GM21723 (cell line): ENCODE results near the gene CAMSAP2.

Experiments
- ATAC-seq: cut with Tn5 transposase; IDR thresholded peaks from one replicate; pipeline ENCODE4 v1.9.1; 2021; ENCODE audit warnings: mild to moderate bottlenecking, moderate library complexity; ENCODE audit not compliant: unreplicated experiment

CAMSAP2 gene

GRCh38 chr1:200874694-200875093 is 136.0 kb downstream of the CAMSAP2 start:
- ATAC-seq, result no peak

- ATAC-seq, result no peak
These were observed 136.7 kb downstream of the CAMSAP2 start for GRCh38 chr1:200875416-200875815.

DNA sequence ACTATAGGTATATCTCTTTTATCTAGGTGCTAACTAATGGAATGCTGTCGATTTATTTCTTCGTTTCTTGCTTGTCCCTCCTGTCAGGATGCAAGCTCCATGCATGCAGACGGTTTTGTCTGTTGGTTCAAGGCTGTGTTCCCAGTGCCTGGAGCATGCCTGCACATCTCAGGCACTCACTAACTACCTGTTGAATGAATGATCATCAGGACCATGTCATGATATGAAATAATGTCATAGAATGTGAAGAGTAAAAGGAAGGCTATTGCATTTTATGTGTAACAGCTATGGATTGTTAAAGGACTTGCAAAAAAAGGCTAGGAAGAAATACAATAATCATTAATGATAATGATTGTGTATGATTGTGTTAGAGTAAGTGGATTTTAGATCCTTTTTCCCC is 138.3 kb downstream of the CAMSAP2 start:
- ATAC-seq, result no peak

- peak; percentile 55 for ATAC-seq
These were observed 139.3 kb downstream of the CAMSAP2 start for GRCh38 chr1:200877839-200878551.

DNA sequence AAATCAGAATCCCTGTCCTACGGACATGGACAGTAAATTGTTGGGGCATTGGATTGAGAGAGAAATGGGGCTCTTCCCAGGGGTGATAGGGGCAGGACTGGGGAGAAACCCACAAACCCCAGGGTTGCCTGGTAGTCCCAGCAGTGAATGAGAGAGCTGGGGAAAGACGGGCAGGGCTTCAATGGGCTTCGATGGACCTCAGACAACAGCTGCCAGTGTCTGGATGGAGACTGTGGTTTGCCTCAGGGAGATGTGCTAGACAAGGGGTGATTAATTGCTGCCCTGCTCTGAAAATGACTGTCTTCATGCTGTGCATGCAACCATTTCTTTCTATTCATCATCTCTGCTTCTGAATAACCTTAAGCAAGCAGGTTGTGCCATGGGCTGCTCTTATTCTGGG is 141.5 kb downstream of the CAMSAP2 start:
- ATAC-seq, result peak; percentile 48

GRCh38 chr1:200883118-200883517 is 144.4 kb downstream of the CAMSAP2 start:
- no peak for ATAC-seq

GRCh38 chr1:200885623-200886402 is 147.1 kb downstream of the CAMSAP2 start:
- no peak for ATAC-seq

DNA sequence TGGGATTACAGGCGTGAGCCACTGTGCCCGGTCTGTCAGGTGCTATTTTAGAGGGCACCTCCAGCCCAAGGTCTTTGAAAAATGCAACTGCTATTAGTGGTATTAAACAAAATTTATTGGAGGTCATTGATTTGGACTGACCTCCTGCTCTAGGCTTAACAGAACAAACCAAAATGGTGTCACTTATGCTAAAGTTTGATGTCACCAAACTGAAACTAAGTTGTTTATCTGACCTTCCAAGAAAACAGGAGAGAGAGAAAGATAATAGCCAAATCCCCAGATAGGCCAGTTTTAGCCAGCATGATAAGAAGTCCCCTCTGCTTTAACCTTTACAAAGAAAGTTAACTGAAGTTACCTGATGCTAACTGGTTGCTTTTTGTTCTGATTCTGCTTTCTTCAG is 147.9 kb downstream of the CAMSAP2 start:
- ATAC-seq, result no peak

- no peak for ATAC-seq
These were observed 148.3 kb downstream of the CAMSAP2 start for GRCh38 chr1:200887036-200887435.

DNA sequence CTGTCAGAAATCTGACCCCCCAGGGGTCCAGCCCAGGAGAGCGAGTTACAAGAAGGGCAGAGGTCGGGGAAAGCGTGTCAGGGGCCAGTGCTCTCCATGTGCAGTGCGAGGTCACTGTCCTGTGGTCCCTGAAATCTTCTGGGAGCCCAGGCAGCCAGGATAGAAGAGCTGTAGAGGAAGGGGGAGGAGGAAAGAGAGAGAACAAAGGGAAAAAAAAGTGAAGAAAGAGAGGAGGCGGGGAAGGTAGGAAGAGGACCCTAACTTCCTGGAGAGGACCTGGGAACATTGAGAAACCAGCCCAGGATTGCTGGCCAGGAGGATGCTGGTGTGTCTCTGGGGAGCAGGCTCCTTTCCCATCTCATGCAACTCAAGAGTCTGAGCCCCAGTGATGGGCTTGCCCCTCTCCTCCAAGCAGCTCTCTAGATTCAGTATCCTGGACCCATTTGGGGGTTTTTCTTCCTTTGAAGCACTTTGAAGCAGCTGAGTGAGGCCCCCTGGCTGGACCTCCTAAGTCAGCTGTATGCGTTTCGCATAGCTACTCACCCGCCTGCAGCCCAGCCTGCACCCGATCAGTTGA is 149.2 kb downstream of the CAMSAP2 start:
- no peak for ATAC-seq

DNA sequence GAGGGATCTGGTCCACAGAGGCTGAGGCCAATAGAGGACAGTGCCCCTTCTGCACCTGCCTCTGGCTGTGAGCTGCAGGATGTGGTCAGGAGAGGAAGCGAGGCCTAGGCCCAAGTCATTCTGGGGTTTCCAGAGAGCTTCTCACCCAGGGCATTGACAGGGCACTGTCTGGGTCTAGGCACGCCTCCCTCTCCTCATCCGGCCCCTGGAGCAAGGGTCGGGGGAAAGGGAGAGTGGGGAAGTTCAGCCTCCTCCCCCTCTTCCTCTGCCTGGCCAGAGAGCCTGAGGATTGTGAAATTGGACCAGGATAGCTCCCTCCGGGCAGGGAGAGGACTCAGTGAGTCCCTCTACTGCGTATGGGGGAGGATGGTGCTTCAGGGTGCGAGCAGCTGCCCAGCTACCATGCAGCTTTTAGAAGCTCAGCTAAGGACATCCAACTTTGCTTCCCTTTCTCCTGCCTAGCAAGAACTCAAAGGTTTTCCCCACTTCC is 149.7 kb downstream of the CAMSAP2 start:
- peak; percentile 94 for ATAC-seq

DNA sequence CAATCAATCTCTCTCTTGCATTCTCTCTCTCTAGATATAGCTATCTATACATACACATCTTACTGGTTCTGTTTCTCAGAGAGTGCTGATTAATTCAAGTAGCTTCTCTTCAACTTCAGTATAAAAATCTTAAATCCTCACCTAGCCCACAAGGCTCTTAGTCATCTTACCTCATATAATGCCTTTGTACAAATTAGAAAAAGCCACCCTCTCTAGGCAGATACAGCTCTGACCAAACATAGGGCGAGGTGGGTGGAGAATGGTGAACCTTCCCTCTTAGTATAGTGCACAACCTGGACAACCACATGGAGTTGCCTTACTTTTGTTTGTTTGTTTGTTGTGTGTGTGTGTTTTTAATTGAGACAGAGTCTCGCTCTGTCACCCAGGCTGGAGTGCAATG is 150.9 kb downstream of the CAMSAP2 start:
- no peak for ATAC-seq

DNA sequence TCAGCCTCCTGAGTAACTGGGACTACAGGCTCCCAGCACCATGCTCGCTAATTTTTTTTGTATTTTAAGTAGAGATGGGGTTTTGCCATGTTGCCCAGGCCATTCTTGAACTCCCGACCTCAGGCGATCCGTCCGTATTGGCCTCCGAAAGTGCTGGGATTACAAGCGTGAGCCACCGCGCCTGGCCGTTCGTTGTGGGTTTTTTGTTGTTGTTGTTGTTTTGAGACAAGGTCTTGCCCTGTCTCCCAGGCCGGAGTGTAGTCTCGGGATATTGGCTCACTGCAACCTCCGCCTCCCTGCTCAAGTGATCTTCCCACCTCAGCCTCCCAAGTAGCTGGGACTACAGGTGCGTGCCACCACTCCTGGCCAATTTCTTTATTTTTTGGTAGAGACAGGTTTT is 151.3 kb downstream of the CAMSAP2 start:
- ATAC-seq, result no peak

- no peak for ATAC-seq
These were observed 152.4 kb downstream of the CAMSAP2 start for GRCh38 chr1:200890818-200891773.

DNA sequence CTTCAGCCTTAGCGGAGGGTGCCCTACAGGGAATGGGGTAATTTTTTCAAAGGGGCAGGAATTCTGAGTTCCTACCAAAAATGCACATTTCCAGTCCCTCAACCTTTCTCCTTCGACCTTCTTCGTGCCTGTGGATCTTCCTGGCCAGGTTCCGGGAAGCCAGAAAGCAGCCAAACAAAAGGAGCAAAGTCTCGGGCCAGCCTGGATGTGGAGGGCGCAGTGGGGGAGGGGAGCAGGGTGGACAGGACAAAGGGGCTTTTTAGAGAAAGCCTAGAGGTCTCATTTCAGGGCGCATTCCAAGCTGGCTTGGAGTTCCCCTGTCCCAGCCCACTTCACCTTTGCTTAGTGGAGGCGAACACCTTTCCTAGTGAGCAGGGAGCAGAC is 153.1 kb downstream of the CAMSAP2 start:
- ATAC-seq, result no peak

DNA sequence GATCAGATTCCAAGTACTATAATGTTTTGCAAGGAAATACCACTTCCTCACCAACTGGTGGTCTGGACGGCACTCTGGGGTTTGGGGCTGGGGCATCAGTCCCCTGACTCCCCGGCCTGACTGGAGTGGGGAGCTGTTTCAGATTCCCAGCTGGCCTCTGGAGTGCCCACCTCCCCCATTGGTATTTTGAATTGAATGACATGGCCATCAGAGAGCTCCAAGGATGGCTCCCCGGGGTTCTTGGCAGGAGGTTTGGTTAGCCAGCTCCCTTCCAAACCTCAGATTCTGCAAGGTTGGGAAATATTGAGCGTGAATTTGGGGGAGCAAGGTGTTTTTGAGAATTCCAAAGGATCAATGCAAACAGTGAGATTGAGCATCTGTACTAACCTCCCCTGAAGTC is 153.9 kb downstream of the CAMSAP2 start:
- no peak for ATAC-seq

GRCh38 chr1:200892958-200893357 is 154.3 kb downstream of the CAMSAP2 start:
- no peak for ATAC-seq

- ATAC-seq, result no peak
These were observed 154.8 kb downstream of the CAMSAP2 start for GRCh38 chr1:200893411-200893901.

DNA sequence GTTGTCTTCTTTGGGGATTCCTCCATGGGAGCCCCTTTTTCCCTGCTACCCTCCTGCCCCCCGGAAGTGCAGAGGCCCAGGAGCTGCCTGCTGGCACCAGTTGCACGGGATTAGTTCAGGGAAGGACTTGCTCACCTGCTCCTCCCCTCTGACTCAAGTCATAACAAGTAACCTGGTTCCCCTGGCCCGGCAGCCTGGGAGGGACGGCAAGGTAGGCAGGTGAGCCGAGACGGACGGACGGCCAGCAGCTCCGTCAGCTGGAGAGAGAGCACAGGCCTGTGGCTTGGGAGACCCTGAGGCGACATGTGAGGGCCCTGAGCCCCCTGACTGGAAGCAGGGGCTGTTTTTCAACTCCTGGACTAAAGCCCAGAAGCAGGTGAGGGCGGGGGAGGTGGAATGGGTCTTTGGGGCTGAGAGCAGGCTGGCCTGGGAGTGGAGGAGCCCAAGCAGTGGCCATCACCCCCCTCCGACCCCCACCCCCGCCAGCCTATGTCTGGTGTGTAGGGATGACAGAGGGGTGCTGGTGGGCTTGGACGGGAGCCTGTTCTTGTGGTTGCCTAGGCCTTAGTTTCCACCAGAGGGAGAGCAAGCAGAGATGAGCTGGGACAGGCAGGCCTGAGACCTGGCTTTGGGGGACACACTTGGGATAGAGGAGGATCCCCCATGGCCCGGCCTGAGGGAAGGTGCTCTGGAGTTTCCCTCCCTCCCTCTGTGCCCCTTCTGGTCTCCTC is 156.2 kb downstream of the CAMSAP2 start, which contains the start of gene INAVA:
INAVA (plus strand) TSS at position 189 of the 731 bp plus-strand sequence. CDS start 3,501 bp downstream, outside the sequence.
- ATAC-seq, result no peak

DNA sequence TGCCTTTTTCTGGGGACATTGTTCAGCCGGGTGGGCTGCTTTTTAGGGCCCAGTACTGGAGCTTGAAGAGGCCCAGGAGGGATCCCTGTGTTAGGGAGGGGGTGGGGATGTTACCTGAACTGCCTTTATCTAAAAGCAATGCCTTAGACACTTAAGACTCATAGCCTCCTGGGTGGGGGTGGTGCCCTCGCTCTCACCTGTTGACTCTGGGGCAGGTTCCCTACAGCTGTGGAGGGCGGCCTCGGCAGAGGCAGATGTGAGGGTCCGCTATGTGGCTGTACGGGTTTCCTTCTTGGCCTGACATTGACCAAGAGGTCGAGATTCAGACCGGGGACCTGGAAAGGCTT is 156.7 kb downstream of the CAMSAP2 start:
- no peak for ATAC-seq
